SH-SY5Y (cell line): Measurements from ENCODE around the gene NDUFAF5.

Experiments
- GATA2 ChIP-seq: IDR thresholded peaks from 2 replicates; pipeline ENCODE4 v1.6.1; 2011; ENCODE audit warnings: mild to moderate bottlenecking, low read depth, low read length
- GATA3 ChIP-seq: IDR thresholded peaks from 2 replicates; pipeline ENCODE4 v1.6.1; 2011; ENCODE audit warnings: low read depth, mild to moderate bottlenecking, low read length, moderate library complexity

DNA sequence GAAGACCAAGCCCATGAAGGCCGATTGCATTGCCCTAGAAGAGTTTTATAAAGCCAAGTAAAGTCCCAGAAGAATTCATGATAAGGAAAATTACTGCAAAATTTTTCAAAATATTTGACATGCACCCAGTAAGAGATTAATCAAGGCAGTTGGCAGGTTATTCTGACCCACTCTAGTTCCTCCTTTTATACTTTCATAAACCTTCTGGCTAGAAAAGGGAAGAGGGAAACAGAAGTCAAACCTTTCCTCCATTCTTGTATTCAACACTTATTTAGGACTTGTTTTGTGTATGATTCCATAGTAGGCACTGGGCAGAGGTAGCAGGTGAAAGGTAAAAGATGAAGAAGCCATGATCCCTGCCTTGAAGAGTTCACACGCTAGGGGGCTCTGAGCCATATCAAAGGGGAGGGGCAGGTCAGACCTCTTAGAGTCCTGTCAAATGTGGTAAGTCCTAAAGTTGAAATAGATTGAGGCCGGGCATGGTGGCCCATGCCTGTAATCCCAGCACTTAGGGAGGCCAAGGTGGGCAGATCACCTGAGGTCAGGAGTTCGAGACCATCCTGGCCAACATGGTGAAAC is 85.4 kb downstream of the NDUFAF5 start:
- TF ChIP-seq GATA3 = no peak
- TF ChIP-seq GATA2 = no peak
